ENCODE results near the gene MRPS23. TPM values are rescaled to one million over a fixed set of nuclear protein-coding genes. Genes with fewer than 3 reads are reported as not detected.

The MRPS23 gene
- total and polyA plus RNA-seq, 9 of the 15 experiments (the other 6 are each of a cell fraction or from before 2014, with no cell fraction given) = 59.1 to 298 (median 98.8) TPM

GRCh38 chr17:57849874-57850754 is at the start of gene MRPS23 (continued):
- TF ChIP-seq NKRF (IDR thresholded peaks at IDR 0.05; ENCODE audit: borderline replicate concordance) (peak; percentile 96), ZKSCAN1 (IDR thresholded peaks at IDR 0.05; ENCODE audit: low read depth, low read length) (peak; percentile 47; the same call in 1 of the 2 replicates), MXI1 (IDR thresholded peaks at IDR 0.05; ENCODE audit: low read depth, low read length) (peak; percentile 60), ZNF511 (CRISPR knock-in tag; IDR thresholded peaks at IDR 0.05) (0 out of 2 replicates have a peak, but pooled peaks have one; percentile 3), IRF9 (tag; IDR thresholded peaks at IDR 0.05) (no peak), ESRRB (CRISPR knock-in tag; IDR thresholded peaks at IDR 0.05; ENCODE audit: borderline replicate concordance) (no peak), TARDBP (IDR thresholded peaks at IDR 0.05) (no peak), MAZ (CRISPR knock-in tag; conservative IDR thresholded peaks at IDR 0.05 in 1 of 2, IDR thresholded peaks at IDR 0.05 in 1 of 2) (peak; percentile 94 to 97), NONO (IDR thresholded peaks at IDR 0.05; ENCODE audit: low read depth in 2 of 2, low read length in 1 of 2) (0 out of 4 replicates have a peak, but pooled peaks of 1 of the 2 experiments have one; percentile 30), NFE2 (IDR thresholded peaks at IDR 0.05; ENCODE audit: low read depth) (peak; percentile 43; the same call in 1 of the 2 replicates), SMAD4 (CRISPR knock-in tag; conservative IDR thresholded peaks at IDR 0.05) (peak; percentile 67; the same call in 1 of the 2 replicates), ZNF197 (CRISPR knock-in tag; IDR thresholded peaks at IDR 0.05; ENCODE audit: low read depth) (0 out of 2 replicates have a peak, but pooled peaks have one; percentile 9), CXXC5 (CRISPR knock-in tag; IDR thresholded peaks at IDR 0.05) (peak; percentile 90)
- TF ChIP-seq, protein P1, sequence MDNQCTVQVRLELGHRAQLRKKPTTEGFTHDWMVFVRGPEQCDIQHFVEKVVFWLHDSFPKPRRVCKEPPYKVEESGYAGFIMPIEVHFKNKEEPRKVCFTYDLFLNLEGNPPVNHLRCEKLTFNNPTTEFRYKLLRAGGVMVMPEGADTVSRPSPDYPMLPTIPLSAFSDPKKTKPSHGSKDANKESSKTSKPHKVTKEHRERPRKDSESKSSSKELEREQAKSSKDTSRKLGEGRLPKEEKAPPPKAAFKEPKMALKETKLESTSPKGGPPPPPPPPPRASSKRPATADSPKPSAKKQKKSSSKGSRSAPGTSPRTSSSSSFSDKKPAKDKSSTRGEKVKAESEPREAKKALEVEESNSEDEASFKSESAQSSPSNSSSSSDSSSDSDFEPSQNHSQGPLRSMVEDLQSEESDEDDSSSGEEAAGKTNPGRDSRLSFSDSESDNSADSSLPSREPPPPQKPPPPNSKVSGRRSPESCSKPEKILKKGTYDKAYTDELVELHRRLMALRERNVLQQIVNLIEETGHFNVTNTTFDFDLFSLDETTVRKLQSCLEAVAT (IDR thresholded peaks at IDR 0.05) = peak in 1 of 2 experiments; percentile 100; a peak in 2 of 4 replicates
- TF ChIP-seq, protein P2, sequence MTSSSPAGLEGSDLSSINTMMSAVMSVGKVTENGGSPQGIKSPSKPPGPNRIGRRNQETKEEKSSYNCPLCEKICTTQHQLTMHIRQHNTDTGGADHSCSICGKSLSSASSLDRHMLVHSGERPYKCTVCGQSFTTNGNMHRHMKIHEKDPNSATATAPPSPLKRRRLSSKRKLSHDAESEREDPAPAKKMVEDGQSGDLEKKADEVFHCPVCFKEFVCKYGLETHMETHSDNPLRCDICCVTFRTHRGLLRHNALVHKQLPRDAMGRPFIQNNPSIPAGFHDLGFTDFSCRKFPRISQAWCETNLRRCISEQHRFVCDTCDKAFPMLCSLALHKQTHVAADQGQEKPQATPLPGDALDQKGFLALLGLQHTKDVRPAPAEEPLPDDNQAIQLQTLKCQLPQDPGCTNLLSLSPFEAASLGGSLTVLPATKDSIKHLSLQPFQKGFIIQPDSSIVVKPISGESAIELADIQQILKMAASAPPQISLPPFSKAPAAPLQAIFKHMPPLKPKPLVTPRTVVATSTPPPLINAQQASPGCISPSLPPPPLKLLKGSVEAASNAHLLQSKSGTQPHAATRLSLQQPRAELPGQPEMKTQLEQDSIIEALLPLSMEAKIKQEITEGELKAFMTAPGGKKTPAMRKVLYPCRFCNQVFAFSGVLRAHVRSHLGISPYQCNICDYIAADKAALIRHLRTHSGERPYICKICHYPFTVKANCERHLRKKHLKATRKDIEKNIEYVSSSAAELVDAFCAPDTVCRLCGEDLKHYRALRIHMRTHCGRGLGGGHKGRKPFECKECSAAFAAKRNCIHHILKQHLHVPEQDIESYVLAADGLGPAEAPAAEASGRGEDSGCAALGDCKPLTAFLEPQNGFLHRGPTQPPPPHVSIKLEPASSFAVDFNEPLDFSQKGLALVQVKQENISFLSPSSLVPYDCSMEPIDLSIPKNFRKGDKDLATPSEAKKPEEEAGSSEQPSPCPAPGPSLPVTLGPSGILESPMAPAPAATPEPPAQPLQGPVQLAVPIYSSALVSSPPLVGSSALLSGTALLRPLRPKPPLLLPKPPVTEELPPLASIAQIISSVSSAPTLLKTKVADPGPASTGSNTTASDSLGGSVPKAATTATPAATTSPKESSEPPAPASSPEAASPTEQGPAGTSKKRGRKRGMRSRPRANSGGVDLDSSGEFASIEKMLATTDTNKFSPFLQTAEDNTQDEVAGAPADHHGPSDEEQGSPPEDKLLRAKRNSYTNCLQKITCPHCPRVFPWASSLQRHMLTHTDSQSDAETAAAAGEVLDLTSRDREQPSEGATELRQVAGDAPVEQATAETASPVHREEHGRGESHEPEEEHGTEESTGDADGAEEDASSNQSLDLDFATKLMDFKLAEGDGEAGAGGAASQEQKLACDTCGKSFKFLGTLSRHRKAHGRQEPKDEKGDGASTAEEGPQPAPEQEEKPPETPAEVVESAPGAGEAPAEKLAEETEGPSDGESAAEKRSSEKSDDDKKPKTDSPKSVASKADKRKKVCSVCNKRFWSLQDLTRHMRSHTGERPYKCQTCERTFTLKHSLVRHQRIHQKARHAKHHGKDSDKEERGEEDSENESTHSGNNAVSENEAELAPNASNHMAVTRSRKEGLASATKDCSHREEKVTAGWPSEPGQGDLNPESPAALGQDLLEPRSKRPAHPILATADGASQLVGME (CRISPR knock-in tag; IDR thresholded peaks at IDR 0.05) = 0 out of 2 replicates have a peak, but pooled peaks have one; percentile 3

Data from K562 (cell line).